GM18508 (cell line): ENCODE results near the gene FGL2.
"Not testable (repeated sequence)": the region's sequence is repeated elsewhere in the genome, so short reads cannot be mapped to it uniquely, and the experiment has no call there.

Experiments used
- ATAC-seq: cut with Tn5 transposase; IDR thresholded peaks from one replicate; pipeline ENCODE4 v1.9.1; 2021; ENCODE audit warnings: moderate number of reproducible peaks; ENCODE audit not compliant: insufficient read depth, unreplicated experiment

FGL2 gene

GRCh38 chr7:77217474-77218185, 18.0 kb upstream of the FGL2 start:
- ATAC-seq, result no peak

GRCh38 chr7:77216181-77216845, 16.7 kb upstream of the FGL2 start:
- ATAC-seq, result no peak

DNA sequence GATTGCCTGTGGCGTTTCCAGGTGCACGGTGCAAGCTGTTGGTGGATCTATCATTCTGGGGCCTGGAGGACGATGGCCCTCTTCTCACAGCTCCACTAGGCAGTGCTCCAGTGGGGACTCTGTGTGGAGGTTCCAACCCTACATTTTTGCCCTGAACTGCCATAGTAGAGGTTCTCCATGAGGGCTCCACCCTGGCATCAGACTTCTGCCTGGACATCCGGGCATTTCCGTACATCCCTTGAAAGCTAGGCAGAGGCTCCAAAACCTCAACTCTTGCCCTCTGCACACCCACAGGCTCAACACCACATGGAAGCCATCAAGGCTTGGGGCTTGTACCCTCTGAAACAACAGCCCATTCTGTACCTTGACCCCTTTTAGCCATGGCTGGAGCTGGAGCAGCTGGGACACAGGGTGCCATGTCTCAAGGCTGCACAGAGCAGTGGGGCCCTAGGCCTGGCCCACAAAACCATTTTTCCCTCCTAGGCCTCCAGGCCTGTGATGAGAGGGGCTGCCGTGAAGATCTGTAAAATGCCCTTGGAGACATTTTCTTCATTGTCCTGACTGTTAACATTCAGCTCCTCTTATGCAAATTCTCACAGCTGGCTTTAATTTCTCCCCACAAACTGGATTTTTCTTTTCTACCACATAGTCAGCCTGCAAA, 10.0 kb upstream of the FGL2 start:
- ATAC-seq, result no peak

DNA sequence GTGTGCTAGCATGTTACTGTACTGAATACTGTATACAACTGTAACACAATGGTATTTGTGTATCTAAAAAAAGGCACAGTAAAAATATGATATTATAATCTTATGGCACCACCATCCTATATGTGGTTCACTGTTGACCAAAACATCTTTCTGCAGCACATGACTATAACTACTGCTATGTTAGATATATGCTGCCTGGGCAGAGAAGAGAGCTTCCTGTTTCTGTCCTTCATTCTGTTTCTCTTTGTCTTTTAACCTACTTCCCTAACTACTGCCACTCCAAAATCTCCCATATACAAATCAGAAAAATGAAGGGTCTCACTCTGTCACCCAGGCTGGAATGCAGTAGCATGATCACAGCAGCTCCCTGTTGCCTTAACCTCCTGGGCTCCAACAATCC, 8.8 kb upstream of the FGL2 start:
- ATAC-seq, result no peak

DNA sequence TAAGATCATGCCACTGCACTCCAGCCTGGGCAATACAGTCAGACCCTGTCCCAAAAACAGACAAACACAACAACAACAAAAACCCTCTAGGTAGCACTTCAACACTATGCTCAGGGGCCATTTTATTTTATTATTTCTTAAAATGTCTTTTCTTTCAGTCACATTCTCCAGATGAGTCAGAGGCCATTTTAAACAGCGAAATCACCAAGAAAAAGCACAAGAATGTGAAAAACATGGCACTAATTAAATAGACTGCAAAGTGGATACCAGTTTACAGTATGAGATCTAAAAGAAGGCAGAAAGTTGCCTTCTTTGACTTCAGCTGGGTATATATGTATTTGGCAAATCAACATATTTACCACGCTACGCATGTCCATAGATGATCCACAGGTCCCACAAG, 6.1 kb upstream of the FGL2 start:
- no peak for ATAC-seq

DNA sequence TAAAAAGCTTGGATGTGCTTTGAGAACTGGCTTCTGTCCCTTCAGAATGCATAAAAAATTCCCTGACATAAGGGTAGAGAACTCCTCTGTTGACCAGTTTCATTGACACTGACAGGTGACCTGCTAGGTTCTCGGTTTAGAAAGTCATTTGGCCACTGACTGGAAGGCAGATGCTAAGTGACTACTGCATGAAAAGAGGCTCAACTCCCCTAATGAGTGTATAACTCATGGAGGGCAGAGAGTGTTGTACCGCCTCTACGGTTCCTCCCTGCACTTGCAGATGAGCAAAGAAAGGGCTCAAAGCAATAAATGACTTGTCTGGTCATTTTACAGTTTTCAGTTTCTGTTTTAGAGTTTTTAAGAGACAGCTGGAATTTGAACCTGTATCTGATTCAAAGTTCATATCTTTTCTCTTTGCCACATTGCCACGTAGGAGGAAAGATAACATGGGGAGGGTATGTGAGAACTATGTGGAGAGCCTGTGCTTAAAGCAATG, 2.9 kb upstream of the FGL2 start:
- peak; percentile 97 for ATAC-seq

GRCh38 chr7:77200542-77200941, 923 bp upstream of the FGL2 start:
- ATAC-seq, result no peak

DNA sequence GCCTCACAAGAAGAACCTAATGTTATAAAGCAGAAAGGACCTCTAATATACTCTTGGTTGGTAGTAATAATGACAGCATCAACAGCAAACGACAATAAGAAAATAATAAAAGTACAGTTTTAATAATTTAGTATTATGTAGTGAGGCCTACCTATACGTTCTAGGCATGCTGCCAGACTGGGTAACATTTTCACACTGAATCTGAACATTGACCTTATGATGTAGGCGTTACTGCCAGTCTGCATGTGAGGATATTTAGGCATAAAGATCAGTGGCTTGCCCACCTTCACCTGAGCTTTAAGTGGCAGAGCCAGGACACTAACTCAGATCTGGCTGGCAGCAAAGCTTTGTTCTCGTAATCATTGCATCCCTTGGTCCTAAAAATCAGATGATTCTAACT, 2.5 kb downstream of the FGL2 start:
- ATAC-seq, result no peak

DNA sequence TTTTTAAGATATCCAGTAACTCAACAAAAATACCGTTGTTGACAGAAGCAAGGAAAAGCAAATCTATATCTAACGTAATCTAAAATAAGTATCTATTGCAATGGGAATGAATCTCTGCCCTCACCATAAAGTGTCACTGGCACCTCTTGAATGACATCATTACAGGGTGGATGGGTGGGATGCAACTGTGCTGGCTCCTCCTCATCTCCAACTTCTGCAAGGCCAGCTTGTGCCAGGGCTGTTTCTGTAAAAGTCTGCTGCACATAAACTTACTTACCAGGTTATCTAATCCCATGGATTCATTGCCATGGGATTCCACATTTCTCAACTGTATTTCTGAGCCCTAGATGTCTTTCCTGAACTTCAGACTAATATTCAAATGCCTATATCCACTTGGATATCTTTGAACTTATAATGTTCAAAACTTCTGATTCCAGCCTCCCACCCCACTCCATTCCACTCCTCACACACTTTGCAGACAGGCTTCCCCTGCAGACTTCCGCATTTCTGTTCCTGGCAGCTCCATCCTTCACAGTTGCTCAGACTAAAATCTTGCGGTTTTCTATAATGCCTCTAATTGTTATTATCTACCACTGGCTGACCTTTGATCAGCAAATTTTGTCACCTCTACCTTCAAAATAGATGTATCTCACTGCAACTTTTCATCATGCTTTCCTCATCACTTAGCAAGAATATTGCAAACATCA, 10.7 kb downstream of the FGL2 start:
- no peak for ATAC-seq

DNA sequence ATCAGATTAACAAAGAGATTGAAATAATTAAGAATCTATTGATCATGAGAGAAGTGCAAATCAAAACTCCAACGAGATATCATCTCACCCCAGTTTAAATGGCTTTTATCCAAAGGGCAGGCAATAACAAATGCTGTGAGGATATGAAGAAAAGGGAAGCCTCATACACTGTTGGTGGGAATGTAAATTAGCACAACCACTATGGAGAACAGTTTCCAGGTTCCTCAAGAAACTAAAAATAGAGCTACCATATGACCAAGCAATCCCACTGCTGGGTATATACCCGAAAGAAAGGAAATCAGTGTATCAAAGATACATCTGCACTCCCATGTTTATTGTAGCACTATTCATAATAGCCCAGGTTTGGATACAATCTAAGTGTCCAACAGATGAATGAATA, 13.8 kb downstream of the FGL2 start:
- ATAC-seq, result no peak

- ATAC-seq, result no peak
These were observed 14.6 kb downstream of the FGL2 start for GRCh38 chr7:77184990-77185389.

DNA sequence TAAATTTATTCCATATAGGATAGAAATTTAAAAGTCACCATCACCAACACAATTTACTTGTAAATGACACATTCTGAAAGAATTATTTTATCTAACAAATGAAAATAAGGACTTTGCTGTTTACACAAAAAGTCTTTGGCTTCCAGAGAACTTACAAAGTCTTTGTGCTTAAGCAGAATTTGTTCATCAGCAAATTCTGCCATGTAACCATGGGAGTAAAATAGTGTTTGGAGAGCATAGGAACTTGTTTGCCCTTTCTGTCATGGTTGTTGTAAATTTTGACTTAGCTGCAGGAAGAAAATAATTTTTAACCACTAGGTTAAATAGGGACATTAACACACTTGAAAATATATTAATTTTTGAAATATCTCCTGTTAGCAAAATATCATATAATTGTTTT, 15.2 kb downstream of the FGL2 start:
- no peak for ATAC-seq

- no peak for ATAC-seq
These were observed 17.4 kb downstream of the FGL2 start for GRCh38 chr7:77182261-77182660.

DNA sequence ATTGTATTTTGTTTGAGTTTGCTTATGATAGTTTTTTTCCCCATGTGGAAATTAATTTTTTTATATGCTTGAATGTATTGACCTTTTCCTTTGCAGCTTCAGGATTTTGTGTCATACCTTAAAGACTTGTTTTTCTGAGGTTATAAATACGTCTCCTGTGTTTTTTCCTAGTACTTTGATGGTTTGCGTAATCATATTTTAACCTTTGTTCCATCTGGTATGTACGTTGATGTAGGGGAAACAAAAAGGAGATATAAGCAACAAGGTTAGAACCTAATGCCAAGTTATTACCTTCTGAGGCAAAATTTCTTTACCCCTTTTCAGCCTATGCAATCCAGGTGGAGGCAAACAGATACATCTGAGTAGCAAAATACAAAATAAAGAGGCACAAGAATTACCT, 17.9 kb downstream of the FGL2 start:
- ATAC-seq, result no peak

GRCh38 chr7:77181015-77181595, 18.5 kb downstream of the FGL2 start:
- ATAC-seq, result no peak

GRCh38 chr7:77178024-77178423, 21.6 kb downstream of the FGL2 start:
- ATAC-seq, result not testable (repeated sequence)

GRCh38 chr7:77177321-77177904, 22.2 kb downstream of the FGL2 start:
- ATAC-seq, result not testable (repeated sequence)

- peak; percentile 80 for ATAC-seq
These were observed 24.3 kb downstream of the FGL2 start for GRCh38 chr7:77175274-77175800.

- not testable (repeated sequence) for ATAC-seq
These were observed 25.2 kb downstream of the FGL2 start for GRCh38 chr7:77174418-77174817.
